BE2C (cell line): ENCODE data around the gene ZNF211.

ENCODE experiments used
- DNase-seq: peaks from one replicate; pipeline ENCODE4 v3.0.0-alpha.2; 2020
- H3K27me3 ChIP-seq: fragments of 250-450 bp; sonication (Bioruptor Pico); 2 replicates; pipeline ENCODE4 v1.5.1; 2020; ENCODE audit warnings: mild to moderate bottlenecking
- H3K36me3 ChIP-seq: fragments of 250-450 bp; sonication (Bioruptor Pico); 2 replicates; pipeline ENCODE4 v1.5.1; 2020; ENCODE audit warnings: mild to moderate bottlenecking
- H3K4me1 ChIP-seq: fragments of 250-450 bp; sonication (Bioruptor Pico); 2 replicates; pipeline ENCODE4 v1.5.1; 2020
- H3K4me3 ChIP-seq: 2 replicates; pipeline ENCODE4 v1.5.1; 2011; ENCODE audit warnings: low read depth, low read length
- H3K9me3 ChIP-seq: fragments of 250-450 bp; sonication (Bioruptor Pico); 2 replicates; pipeline ENCODE4 v1.5.1; 2020
- TF ChIP-seq, protein P1 (sequence below): IDR thresholded peaks from 2 replicates; pipeline ENCODE4 v1.5.1; 2012; ENCODE audit warnings: mild to moderate bottlenecking, low read depth, low read length

The ZNF211 gene

DNA sequence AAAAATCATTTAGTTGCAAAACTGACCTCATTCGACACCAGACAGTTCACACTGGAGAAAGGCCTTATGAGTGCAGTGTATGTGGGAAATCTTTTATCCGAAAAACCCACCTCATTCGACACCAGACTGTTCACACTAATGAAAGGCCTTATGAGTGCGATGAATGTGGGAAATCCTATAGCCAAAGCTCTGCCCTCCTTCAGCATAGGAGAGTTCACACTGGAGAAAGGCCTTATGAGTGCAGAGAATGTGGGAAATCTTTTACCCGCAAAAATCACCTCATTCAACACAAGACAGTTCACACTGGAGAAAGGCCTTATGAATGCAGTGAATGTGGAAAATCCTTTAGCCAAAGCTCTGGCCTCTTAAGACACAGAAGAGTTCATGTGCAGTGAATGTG is 26.0 kb upstream of the ZNF211 start:
- TF ChIP-seq, protein P1, sequence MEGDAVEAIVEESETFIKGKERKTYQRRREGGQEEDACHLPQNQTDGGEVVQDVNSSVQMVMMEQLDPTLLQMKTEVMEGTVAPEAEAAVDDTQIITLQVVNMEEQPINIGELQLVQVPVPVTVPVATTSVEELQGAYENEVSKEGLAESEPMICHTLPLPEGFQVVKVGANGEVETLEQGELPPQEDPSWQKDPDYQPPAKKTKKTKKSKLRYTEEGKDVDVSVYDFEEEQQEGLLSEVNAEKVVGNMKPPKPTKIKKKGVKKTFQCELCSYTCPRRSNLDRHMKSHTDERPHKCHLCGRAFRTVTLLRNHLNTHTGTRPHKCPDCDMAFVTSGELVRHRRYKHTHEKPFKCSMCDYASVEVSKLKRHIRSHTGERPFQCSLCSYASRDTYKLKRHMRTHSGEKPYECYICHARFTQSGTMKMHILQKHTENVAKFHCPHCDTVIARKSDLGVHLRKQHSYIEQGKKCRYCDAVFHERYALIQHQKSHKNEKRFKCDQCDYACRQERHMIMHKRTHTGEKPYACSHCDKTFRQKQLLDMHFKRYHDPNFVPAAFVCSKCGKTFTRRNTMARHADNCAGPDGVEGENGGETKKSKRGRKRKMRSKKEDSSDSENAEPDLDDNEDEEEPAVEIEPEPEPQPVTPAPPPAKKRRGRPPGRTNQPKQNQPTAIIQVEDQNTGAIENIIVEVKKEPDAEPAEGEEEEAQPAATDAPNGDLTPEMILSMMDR: no peak
- Histone ChIP-seq H3K9me3 (no peaks in the 10 kb centered on the region), H3K4me1 (no peaks in the 10 kb centered on the region), H3K27me3 (no peaks in the 10 kb centered on the region), H3K36me3 (peaks cover 34% of the 10 kb centered on the region), H3K4me3 (no peak overlapping the region)
- no peak for DNase-seq

DNA sequence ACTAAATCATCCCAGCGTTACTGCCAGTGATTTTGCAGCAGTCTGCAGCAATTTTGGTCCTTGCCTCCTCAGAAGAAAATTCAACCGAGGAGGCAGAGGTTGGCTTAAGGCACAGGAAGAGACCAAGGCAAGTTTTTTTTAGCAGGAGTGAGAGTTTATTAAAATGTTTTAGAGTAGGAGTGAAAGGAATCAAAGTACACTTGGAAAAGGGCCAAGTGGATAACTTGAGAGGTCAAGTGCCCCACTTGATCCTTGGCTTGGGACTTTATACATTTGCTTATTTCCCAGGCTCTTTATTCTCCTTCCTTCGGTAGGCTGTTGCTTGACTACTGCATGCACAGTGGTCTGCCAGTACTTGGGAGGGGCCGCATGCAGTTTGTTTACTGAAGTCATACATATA is 21.9 kb upstream of the ZNF211 start:
- H3K36me3 ChIP-seq: peaks cover 26% of the 10 kb centered on the region
- DNase-seq: no peak
- no peak overlapping the region for H3K4me3 ChIP-seq
- H3K9me3 ChIP-seq: peaks cover 7% of the 10 kb centered on the region; the same call in 1 of the 2 replicates
- no peaks in the 10 kb centered on the region for H3K27me3 ChIP-seq
- TF ChIP-seq, protein P1: no peak
- no peaks in the 10 kb centered on the region; the same call in 1 of the 2 replicates for H3K4me1 ChIP-seq

DNA sequence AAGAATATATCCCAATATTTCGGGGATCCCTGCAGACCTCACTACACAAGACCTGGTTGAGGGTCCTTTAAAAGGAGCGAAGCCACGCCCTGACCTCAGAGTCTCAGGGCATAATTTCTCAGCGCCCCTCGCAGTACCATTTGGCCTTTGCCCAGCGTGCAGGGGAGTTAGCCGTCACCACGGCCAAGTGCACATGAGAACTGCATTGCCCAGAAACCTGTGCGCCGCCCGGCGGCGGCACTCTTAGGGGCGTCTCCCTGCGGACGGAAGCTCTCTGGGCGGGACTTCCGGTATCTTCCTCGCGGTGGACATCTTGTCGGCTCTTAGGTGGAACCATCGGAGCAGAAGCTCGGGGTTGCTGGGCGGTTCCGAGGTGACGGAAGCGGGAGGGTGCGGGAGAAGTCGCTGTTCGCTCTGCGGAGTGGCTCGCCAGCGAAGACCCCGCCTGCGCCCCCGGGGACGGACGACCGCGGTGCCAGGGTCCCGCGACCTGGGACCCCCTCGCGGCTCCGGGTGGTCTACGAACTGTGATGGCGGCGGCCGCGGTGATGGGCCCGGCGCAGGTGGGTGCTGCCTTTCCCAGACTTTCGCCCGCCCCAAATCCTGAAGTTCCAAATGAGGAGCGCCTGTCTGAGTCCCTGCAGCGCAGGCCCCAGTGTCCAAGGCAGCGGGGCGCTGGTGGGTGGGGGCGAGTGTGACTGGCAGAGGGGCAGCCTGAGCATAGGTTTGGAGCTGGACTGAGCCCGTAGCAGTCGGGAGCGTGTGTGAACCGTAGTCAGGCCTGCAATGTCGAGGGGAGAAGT is 18.8 kb upstream of the ZNF211 start, which contains the start of gene ZNF134:
ZNF134 (plus strand) TSS at position 302 of the 803 bp plus-strand sequence. CDS start 5,227 bp downstream, outside the sequence.
- TF ChIP-seq, protein P1: peak; percentile 31
- Histone ChIP-seq H3K36me3 (peaks cover 42% of the 10 kb centered on the region), H3K9me3 (peaks cover 9% of the 10 kb centered on the region), H3K4me1 (no peaks in the 10 kb centered on the region; the same call in 1 of the 2 replicates), H3K4me3 (peak within 1 kb of the TSS; percentile 71), H3K27me3 (no peaks in the 10 kb centered on the region)
- peak; percentile 95 for DNase-seq

DNA sequence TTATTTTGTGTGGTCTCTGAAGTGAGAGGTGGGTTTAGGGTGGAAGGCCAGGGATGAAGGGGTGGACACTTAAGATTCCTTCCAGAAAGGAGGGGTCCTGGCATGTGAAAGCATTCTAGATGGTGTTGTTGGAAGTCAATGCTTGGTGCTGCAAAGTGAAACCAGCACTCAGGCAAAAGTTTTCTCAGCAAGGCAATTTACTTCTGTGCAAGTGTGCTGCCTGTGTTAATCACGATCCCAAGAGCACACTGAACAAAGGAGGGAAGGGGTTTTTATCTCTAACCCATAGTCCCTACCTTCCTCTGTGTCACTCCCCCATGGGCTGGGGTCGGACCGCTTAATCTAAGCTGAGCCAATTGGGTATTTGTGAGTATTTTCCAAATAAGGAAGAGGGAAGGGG is 17.6 kb upstream of the ZNF211 start:
- TF ChIP-seq, protein P1: no peak
- Histone ChIP-seq H3K27me3 (no peaks in the 10 kb centered on the region), H3K4me1 (no peaks in the 10 kb centered on the region; the same call in 1 of the 2 replicates), H3K4me3 (peak overlapping the region; percentile 71), H3K9me3 (peaks cover 15% of the 10 kb centered on the region), H3K36me3 (peaks cover 54% of the 10 kb centered on the region)
- no peak for DNase-seq

DNA sequence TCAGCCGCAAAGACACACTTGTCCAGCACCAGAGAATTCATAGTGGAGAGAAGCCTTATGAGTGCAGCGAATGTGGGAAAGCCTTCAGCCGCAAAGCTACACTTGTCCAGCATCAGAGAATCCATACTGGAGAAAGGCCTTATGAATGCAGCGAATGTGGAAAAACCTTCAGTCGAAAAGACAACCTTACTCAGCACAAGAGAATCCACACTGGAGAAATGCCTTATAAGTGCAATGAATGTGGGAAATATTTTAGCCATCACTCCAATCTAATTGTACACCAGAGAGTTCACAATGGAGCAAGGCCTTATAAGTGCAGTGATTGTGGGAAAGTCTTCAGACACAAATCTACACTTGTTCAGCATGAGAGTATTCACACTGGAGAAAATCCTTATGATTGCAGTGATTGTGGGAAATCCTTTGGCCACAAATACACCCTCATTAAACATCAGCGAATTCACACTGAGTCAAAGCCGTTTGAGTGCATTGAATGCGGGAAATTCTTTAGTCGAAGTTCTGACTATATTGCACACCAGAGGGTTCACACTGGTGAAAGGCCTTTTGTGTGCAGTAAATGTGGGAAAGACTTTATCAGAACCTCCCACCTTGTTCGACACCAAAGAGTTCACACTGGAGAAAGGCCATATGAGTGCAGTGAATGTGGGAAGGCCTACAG is 12.2 kb upstream of the ZNF211 start:
- Histone ChIP-seq H3K9me3 (peaks cover 28% of the 10 kb centered on the region), H3K36me3 (peaks cover 80% of the 10 kb centered on the region), H3K4me1 (no peaks in the 10 kb centered on the region), H3K4me3 (no peak overlapping the region), H3K27me3 (no peaks in the 10 kb centered on the region)
- TF ChIP-seq, protein P1: no peak
- DNase-seq: no peak
